Activated CD8-positive, alpha-beta memory T cell treated with anti-CD3 and anti-CD28 coated beads for 48 hours (primary cell): ENCODE measurements around the gene CARNS1.

Source experiments
- DNase-seq, 3 experiments: peaks; one replicate each; pipeline ENCODE4 v3.0.0-alpha.2; 2020; ENCODE audit warnings: low read depth in 2 of 3, low spot score in 2 of 3

Gene CARNS1, protein sequence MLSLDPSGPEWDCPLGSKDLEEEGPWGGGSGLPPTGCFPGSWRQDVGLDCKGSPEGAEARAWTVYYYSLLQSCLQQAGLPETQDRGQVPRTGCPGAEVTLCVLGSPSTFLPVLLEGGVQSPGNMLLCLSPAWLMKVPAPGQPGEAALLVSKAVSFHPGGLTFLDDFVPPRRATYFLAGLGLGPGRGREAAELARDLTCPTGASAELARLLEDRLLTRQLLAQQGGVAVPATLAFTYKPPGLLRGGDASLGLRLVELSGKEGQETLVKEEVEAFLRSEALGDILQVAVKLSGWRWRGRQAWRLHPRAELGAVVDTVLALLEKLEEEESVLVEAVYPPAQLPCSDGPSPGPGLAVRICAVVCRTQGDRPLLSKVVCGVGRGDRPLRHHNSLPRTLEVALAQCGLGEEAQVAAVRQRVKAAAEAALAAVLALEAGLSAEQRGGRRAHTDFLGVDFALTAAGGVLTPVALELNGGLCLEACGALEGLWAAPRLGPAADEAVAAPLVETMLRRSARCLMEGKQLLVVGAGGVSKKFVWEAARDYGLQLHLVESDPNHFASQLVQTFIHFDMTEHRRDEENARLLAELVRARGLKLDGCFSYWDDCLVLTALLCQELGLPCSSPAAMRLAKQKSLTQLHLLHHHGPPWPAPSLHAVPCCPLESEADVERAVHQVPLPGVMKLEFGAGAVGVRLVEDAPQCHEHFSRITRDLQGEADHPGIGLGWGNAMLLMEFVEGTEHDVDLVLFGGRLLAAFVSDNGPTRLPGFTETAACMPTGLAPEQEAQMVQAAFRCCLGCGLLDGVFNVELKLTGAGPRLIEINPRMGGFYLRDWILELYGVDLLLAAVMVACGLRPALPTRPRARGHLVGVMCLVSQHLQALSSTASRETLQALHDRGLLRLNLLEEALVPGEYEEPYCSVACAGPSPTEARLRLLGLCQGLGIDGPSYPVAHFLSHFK

DNA sequence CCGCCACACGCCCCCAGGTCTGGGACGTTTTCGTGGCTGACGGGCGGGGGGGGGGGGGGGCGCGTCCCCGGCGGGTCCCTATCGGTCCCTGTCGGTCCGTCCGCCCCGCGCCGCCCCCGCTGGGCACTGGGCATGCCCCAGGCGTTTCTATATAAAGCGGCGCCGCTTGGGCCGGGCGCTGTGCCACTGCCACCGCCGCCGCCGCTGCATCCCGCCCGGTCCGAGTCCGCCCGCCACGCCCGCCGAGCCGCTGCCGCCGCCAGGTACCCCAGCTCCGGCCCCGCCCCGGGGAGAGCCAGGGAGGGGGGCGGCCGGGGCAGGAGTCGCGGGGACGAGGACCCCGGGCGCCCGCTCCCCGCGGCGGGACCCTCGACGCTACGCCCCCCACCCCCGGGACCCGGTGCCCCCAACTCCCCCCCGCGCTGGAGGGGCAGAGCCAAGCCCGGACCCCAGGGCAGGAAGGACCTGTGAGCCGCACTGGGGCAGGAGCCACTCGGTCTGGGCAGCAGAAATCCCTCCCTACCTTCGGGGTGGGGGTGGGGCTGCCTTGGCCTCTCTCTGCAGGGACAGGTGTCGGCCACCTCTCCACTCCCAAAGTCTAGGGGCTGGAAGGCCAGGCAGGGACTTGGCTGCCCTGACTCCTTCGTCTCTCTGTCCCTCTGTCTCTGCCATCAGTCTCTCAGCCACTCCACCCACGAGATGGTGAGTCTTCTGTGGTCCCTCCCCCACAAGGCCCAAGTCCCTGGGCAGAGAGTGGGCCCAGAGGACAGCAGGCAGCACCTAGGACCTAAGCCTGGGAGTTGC, at the start of gene CARNS1:
Gene CARNS1 (plus strand): TSS at position 178 of the 804 bp plus-strand sequence. CDS start 522 bp downstream, at position 700.
- no peak for DNase-seq

DNA sequence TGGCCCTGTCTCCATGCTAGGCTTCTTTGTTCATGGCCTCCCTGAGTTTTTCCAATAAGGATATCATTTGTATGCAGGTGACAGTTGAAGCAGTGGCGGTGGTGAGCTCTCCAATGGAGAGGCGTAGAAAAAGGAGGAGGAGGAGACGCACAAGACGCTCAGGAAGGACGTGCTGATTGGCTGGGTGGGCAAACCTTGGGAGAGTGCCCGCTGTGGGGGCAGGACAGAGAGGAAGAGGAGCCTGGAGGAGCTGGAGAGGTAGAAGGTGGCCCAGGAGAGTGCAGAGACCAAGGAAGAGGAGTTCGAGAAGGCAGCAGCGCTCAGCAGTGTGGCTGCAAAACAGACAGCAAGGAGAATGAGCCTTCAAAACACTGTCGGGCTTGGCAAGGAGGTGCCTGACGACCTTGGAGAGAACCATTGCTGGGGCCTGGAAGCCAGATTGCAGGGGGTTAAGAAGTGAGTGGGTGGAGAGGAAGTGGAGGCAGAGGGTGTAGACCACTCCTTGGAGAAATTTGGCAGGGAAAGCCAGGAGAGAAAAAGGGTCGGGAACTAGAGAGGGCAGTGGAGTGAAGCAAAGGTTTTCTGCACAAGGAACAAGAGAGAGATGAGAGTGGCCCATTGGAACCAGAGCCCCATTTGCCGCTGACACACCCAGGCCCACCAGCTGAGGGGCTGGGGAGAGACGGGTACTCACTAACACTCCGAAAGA, 49.6 kb upstream of the CARNS1 start:
- no peak for DNase-seq

DNA sequence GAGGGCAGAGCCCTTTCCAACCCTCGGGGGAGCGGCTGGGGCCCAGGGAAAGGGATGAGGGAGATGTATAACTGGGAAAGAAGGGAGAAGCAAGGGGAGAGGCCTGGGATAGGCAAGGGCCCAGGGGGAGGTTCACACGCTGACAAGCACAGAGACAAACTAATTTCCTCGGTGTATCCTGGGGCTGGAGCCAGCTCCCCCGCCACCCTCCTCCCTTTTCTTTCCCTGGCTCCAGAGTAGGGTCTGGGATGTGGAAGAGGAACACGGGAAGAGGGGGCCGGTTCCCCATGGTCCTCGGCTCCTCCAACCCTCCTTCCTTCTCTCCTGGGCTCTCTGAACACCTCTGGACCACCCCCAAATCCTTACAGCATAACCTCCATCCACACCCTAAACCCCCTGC, 48.9 kb upstream of the CARNS1 start:
- no peak for DNase-seq

DNA sequence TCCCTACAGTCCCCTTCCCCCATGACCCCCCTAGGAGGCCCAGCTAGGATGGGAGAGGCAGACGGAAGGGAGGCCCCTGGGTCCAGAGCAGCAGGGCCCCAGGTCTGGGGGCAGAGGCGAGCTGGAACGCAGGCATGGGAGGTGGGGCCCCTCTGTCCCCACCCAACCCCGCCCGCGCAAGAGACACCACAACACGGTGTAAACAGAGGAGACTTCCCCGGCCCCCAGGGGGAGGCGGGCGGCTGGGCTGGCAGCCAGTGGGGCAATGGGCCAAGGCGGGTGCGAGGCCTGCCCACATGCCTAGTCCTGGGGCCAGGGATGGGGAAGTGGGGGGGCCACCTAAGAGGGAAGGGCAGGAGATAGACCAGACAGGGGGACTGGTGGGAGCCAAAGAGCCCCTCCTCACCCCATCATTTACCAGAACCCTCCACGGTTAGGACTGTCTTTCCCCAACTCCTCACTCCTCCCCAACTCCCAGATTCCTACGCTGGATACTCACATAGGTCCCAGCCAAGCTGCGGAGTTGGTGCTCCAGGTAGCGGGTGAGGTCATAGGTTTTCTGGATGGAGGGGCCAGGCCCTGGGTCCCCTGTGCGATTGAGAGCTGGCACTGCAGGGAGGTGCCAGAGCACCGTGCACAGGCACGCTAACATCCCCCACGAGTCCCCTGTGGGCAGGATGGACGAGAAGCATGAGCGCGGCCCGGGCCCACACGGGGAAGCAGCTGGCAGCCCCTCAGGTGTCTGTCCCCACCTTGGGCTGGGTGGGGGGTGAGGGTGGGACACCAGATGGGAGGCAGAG, 48.3 kb upstream of the CARNS1 start:
- no peak for DNase-seq

DNA sequence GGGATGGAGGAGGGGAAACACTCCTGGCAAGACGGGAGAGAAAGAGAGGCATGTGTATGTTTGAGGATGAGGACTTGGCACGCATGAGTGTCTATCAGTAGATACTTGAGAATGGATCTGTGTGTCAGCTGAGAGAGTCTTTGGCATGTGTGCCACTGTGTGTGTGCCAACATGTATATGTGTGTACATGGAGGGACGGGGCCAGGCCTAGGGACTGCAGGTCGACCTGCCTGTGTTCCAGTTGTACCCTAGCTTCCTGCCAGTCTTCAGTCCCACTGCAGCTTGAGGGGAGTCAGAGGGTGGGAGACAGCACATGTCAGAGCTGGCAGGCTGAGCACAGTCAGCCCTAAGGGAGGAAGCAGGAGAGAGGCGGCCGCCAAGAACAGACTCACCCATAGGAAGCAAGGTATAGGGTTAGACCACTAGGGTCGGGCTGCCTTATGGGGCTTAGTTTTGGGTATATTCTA, 47.7 kb upstream of the CARNS1 start:
- no peak for DNase-seq

DNA sequence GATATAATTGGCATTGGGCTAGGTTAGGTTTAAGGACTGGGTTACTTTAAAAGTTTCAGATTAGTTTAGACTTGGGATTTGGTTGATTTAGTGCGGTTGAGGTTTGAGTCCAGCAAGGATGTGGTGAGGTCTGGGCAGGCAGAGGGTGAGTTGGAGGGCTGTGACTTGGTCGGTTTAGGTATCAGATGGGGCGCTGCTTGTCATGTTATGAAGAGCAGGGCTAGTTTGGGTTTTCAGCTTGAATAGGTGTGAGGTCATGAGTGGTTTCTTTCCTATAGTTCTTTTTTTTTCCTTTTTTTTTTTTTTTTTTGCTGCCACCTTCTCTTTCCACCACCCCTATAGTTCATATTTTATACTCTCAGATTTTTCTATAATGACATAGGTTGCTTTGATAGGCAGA, 46.9 kb upstream of the CARNS1 start:
- no peak for DNase-seq

DNA sequence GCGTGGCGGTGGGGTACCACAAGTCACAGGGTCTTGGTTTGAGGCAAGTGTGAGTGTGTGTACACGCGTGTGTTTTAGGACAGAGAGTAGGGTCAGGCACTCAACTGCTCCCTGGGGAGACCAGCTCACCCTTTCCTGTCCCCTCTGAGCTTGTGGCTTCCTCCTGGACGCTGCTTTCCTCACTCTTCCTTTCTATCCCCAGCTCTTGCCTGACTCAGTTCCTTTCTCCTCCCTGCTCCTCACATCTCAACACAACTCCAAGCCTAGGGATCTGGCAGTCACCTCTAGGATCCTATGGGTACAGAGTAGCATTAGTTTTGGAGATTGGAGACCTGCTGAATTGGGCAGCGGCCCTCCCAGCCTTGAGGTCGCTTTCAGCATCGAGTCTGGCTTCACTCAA, 46.2 kb upstream of the CARNS1 start:
- DNase-seq = no peak

DNA sequence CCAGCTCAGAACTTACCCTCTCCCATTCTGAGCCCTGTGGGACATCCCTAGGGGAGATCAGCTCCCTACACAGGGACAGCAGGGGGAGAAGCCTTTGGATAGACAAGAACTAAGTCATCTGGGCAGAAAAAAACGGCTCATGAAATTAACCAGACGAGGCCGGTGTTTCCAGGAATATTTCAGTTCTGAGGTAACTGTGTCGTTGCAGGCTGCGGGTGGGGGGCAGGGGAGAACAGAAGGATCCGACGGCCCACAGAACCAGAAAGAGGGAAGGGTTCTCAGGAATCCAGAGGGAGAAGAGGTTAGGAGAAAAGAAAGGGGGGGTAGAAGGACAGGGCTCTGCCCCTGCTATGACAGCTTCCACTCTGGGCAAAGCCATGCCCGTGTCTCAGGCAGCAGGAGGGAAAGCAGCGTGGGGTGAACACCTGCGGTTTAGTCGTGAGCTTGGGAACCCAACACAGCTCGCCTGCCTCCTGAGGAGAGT, 45.6 kb upstream of the CARNS1 start:
- DNase-seq = no peak

DNA sequence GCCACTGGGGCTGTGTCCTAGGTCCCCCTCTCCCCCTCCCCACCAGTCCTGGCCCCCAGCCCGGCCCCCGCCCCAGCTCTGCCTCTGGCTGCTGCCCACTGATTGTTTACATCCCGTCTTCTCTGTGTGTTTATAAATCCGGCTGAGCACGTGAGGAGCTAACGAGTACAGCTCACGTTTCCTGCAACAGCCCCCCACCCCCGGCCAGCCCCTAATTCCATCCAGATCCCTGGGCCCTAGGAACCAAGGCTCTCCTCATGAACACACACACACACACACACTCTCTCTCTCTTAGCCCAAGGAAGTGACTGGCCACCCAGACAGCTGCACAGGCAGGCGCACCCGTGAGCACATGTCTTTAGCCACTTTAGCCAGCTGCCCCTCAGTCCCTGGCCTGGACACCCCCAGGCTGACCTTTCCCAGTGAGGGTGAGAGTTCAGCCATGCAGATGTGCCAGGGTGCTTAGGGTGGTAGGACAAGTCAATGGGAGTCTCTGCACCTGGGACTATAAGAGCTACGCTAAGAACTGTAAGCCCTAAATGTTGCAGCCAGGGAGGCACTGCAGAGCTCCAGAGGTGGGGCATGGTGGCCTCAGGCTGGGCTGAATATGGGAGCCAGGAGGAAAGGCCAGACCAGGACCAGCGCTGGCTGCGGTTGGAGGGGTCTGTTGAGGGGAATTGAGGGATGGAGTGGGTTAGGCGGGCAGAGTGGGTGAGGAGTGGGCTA, 45.0 kb upstream of the CARNS1 start:
- DNase-seq = no peak

DNA sequence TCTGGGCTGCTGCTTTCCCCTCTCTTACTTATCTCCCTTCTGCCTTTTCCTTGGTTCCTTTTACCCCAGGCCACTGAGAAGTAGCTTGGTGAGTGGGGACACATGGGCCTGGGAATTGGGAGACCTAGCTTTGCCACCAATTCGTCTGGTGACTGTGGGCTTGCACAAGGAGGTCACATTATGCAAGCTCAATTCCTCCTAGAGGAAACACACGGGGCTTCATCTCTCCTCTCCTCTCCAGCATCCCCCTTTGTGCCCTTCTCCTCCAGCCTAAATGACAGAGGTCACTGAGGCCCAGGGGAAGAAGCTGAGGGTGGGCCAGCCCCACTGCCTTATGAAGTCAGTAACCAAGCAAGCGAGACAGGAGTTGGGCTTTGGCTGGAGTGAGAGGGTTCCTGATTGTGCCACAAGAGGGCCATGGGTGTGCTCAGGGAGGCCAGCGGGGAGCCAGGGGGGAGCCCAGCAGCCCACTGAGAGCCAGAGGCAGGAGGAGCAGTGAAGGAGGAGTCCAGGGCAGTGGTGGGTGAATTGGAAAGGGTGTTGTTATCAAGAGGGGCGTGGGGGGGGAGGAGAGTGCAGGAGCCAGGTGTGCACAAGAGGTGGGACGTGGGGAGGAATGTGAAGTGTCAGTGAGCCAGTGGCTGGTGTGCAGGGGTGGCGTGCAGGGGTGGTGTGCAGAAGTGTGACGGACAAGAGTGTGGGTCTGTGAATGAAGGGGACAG, 44.1 kb upstream of the CARNS1 start:
- no peak for DNase-seq

DNA sequence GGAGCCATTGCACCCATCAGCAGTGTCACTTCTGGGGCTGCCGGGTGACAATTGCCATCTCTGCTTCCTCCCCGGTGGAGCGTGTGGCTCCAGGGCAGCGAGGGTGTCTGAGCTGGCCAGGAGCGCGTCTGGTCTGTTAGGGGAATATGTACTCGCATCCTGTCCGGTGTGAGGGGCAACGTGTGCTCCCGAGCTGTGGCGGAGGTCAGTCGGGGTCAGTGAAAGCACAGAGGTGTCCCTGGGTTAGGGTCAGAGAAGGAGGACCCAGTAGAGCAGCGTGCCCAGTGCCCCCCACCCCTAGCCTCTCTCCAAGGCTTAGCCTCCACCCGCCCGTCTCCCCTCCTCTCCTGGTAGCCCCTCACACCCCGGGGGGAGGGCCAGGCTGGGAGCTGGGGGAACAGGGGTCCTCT, 43.6 kb upstream of the CARNS1 start:
- DNase-seq = no peak

DNA sequence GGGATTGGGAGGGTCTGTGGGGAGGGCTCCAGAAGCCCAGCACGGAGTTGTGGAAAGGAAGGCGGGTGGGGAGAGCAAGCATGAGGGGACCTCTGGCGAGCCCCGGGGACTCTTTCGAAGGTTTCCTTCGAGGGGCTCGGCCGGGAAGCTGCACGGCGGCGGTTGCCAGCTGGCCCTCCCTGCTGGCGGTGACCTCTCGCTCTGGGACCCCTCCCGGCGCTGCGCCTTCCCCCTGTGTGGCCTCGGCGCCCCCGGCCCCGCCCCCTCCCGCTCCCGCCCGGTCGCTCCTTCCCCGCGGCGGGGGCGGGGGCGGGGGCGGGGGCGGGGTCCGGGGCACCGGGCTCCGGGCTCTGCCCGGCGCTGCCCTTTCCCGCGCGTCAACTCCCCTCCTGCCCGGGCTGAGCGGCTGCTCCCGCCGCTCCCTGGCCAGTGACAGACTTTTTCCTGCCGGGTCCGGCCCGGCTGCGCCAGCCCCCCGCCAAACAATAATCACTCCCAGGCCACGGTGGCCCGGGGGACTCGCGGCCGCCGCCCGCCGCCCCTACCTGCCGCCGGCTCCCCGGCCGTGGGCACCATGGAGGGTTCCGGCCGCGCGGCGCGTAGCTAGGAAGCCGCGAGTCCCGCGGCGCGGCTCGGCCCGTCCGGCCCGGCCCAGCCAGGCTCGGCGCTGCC, 43.0 kb upstream of the CARNS1 start:
- DNase-seq = no peak

DNA sequence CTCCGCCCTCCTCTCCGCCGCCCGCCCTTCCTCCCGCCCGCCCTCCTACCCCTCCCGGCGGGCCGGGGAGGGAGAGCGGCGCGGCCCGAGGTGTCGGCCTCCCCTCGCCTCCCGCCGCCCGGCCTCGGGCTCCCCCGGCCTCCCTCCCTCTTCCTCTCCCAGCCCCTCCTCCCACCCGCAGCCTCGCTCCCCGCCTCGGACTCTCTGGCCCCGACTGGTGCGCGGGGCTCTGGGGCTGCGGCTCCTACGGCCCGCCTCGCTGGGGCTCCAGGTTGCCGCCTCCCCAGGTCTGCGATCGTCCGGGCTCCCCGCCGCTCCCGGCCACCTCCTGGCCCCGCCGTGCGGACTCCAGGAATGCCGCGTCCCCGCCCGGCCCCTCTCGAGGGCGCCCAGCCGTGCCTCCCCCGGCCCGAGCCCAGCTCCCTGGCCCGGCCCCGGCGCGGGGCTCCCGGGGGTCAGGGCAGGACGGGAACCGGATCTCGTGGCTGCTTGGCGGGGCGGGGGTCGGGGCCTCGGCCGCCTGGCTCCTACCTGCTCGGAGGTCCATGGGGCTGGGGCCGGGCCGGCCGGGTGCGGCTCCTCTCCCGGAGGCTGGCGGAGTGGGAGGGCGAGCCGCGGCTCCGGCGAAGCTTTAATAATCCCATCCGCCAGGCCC, 42.4 kb upstream of the CARNS1 start, which contains the start of gene CLCF1:
Gene CLCF1 (minus strand): TSS at position 606 of the 655 bp plus-strand sequence. CDS start 59 bp downstream, at position 547.
- no peak for DNase-seq

DNA sequence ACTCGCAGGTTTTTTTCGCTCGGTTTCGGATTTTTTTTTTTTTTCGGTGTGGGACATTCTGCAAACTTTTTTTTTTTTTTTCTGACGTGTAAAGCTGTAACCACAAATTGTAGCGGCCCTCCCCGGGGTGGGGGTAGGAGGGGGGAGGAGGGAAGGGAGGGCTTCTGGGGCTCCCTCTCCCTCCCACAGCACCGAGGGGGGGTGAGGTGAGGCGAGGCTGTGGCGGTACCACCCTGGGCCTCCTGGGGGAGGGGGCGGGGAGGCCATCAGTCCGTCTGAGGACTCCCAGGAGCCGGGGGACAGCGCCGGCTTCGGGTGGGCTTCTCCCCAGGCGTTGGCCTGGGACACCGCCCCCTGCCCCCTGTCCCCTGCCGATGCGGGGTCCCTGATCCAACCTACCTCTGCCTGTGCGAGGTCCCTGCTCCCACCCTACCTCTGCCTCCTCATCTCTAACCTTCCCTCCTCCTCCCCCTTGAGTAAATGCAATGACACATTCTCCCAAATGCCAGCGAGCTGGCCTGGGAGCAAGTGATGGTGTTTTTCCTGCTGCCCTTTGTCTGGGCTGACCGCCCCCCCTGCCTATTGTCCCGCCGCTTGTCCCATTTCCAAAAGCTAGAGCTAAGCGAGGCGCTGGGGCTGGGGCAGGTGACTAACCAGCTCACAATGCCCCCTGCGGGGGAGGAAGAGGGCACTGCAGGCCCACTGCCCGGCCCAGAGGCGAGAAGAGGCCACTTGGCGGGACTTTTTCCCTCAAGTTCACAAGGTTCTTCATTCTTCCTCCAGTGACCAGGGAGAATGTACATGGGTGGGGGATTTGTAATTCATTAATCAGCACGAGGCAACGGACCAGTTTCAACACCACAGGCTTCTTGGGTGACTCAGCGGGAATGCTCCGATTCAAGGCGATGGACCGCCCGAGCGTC, 41.6 kb upstream of the CARNS1 start:
- peak in 1 of 3 experiments; percentile 54 for DNase-seq

DNA sequence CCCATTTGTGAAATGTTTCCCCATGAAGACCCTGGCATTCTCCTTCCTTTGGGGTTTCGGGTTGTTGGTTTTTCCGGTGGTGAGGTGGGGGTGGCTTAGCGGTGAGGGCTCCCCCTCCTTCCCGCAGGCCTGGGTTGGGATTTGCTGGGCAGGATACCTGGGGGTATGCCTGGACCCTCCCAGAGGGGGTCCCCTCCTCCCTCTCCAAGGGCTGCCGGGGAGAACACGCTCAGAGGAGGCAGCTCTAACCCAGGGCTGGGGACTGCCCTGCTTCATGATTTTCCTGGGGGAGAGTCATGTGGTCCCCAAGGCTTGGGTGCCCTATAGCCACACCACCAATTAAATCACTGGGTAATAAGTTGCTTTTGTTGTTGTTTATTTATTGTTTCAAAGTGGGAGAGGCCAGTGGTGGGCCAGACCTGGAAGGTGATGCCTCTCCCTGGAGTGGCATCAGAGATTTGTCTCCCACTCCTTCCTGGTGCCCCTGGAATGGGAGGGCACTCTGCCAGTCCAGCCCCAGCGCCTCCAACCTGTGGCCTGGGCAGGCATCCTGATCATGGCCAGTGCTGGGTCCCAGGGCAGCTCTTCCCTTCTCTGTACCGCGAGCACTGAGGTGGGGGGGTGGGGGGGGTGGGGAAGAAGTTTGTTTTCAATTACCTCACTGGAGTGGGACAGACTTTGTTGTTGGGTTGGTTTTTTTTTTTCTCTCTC, 40.8 kb upstream of the CARNS1 start:
- no peak for DNase-seq
